NB4 (cell line): ENCODE measurements around the gene MYO1B.

ENCODE experiments used
- DNase-seq: peaks from one replicate; pipeline ENCODE4 v3.0.0; 2010; ENCODE audit warnings: low read depth
- H3K4me3 ChIP-seq: one replicate; pipeline ENCODE4 v1.5.1; 2011; ENCODE audit warnings: mild to moderate bottlenecking, low read depth, low read length, moderate library complexity
- MYC ChIP-seq: IDR thresholded peaks from 2 replicates; pipeline ENCODE4 v1.6.1; 2011; ENCODE audit warnings: low read depth, low read length
- POLR2A ChIP-seq: IDR thresholded peaks from 2 replicates; pipeline ENCODE4 v1.6.1; 2011; ENCODE audit warnings: mild to moderate bottlenecking; ENCODE audit not compliant: insufficient read length; ENCODE audit errors: extremely low read depth
- TF ChIP-seq, protein P1 (sequence below): IDR thresholded peaks from 2 replicates; pipeline ENCODE4 v1.6.1; 2011; ENCODE audit warnings: low read depth, low read length
- TF ChIP-seq, protein P2 (sequence below): IDR thresholded peaks from one replicate; pipeline ENCODE4 v1.5.1; 2012; ENCODE audit warnings: low read depth, low read length

The MYO1B gene

DNA sequence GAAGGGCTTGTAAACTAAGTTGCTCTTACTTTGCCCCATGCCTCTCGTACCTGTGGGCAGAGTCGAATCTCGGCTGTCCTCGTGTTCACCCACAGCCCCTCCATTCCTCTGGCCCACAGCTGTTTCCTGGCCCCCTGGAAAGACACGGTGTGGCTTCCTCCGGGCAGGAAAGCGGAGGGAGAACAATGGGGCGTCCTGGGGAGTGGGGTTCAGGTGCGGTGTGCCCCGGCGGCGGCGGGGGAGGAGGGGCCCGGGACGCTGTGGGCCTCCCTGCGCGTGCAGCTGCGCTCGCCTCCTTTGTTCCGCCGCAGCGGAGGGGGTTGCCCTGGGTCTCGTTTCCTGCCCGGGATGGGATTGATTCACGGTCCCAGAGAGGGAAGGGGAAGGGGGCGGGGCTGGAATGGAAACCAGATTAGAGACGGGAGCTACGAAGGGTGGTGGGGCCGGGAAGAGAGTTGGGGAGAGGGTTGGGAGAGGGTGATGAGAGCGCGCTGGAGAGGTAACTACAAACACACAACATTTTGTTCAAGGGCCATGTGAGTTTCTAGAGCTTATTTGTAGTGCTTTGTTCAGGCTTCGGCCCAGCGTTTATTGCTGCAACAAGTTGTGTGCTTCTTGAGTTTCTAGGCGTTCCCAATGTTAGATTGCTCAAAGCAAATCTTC lies 796 bp downstream of the MYO1B start:
- DNase-seq: peak; percentile 77
- peak overlapping the region; percentile 77 for H3K4me3 ChIP-seq
- TF ChIP-seq MYC: no peak
- TF ChIP-seq, protein P1, sequence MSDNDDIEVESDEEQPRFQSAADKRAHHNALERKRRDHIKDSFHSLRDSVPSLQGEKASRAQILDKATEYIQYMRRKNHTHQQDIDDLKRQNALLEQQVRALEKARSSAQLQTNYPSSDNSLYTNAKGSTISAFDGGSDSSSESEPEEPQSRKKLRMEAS: no peak
- TF ChIP-seq POLR2A: no peak
- TF ChIP-seq, protein P2, sequence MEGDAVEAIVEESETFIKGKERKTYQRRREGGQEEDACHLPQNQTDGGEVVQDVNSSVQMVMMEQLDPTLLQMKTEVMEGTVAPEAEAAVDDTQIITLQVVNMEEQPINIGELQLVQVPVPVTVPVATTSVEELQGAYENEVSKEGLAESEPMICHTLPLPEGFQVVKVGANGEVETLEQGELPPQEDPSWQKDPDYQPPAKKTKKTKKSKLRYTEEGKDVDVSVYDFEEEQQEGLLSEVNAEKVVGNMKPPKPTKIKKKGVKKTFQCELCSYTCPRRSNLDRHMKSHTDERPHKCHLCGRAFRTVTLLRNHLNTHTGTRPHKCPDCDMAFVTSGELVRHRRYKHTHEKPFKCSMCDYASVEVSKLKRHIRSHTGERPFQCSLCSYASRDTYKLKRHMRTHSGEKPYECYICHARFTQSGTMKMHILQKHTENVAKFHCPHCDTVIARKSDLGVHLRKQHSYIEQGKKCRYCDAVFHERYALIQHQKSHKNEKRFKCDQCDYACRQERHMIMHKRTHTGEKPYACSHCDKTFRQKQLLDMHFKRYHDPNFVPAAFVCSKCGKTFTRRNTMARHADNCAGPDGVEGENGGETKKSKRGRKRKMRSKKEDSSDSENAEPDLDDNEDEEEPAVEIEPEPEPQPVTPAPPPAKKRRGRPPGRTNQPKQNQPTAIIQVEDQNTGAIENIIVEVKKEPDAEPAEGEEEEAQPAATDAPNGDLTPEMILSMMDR: no peak

DNA sequence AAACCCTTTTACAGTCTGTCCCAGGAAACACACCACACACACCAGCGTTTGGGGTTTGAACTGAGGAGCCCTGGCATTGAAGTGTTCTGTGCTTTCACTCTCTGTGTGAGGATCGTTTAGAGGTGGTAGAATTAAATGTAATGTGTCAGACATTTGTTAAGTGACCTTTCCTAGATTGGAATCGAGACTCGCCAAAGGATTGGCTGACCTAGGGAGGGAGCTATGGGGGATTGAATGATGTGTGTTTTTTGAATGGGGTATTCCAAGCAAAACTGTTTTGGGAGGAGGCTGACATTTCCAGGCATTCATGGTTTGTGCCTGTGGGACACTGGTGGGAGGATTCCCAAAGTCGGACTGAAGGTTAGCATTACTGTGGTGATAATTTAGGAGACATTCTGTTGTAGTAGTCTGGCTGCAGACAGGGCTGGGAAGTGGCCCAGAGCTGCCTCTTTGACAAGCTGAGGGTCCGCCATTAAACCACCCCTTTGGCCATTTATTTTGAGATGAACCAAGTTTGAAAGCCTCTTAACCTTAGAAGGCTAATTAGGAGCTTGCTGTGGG lies 1.7 kb downstream of the MYO1B start:
- DNase-seq: no peak
- TF ChIP-seq POLR2A (no peak), MYC (no peak)
- TF ChIP-seq, protein P2: no peak
- TF ChIP-seq, protein P1: no peak
- H3K4me3 ChIP-seq: peak overlapping the region; percentile 77

DNA sequence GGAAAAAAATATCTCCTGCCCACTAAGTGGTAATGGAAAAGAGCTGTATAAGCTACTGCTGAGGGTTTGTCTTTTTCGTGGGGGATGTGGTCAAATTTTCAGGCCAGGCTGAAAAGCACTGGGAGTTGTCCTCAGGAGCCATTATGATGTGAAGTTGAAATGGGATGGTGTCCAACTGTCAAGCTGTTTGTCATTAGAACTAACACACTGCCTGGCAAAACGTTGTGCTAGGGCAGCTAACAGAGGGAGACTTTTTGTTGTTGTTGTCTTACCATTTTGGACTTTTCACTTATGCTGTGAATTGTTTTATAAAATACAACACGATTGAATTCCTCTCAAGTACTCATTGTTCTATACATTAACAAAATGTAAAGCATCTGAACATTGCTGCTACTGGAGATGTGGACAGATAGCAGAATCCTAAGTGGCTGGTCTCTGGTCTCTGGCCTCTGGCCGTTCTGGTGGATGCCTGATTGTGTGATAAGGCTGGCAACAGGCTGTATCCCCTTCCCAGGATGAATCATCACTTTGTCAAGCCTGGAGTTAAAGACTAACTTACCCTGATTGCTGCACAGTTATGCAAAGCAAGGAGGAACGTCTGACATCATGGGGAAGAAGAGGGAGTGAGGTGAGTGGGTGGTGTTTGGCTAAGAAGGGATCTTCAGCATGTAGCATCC lies 2.3 kb downstream of the MYO1B start:
- TF ChIP-seq, protein P2: no peak
- no peak for TF ChIP-seq MYC
- TF ChIP-seq, protein P1: no peak
- no peak for TF ChIP-seq POLR2A
- DNase-seq: peak; percentile 46
- no peak overlapping the region for H3K4me3 ChIP-seq

DNA sequence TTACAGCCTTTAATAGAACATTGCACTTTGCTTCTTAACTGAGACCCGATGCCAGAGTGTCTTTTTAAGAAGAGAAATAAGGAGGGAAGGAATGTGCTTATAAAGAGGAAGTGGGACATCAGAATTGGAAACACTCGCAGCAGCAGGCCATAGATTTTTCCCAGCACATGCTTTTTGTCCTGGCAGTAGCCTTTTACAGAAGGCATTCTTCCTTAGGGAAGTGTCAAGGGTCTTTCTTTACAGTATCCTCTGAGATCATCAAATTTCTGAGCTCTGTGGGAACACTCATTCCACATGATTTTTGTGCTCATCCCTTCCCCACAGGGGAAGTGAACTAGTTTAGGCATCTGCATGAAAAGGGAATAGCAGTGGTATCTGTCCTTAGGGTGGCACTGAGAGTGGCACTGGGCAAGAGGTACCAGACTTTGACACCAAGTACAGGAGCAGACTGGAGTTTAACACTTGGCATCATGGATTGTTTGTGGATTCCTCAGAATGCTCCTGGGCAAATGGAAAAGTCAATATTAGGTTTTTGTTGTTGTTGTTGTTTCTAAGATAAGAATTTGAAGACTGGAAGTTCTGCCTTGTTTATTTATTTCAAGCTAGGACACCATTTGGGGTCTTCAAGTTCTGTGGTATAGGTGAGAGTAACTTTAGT lies 4.1 kb downstream of the MYO1B start:
- no peak overlapping the region for H3K4me3 ChIP-seq
- no peak for DNase-seq
- TF ChIP-seq POLR2A: no peak
- TF ChIP-seq MYC: no peak
- TF ChIP-seq, protein P1: no peak
- TF ChIP-seq, protein P2: no peak

DNA sequence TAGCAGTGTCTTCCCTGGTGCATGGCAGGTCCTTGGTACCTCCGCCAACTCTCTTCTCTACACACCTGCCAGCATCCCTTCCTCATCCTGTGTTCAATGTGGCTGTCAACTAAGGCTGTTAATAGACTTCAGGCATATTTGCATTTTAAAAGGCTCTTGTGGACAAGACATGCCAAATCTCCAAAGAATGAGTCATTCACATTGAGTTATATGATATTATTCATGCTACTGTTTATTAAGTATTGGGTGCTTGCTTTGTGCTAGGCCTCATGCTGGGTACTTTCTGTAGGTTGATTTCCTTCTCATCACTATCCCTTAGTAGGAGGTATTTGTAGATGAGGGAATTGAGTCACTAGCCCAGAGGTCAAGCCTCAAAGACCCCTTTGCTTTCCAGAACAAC lies 5.2 kb downstream of the MYO1B start:
- TF ChIP-seq, protein P2: no peak
- TF ChIP-seq MYC (no peak), POLR2A (no peak)
- TF ChIP-seq, protein P1: no peak
- DNase-seq: no peak

More for the DNA sequence above, 5.2 kb downstream of the MYO1B start:
- H3K4me3 ChIP-seq: no peak overlapping the region
